Epithelial cell of esophagus (primary cell): ENCODE measurements around the gene VANGL1.

Experiments
- DNase-seq: peaks from one replicate; pipeline ENCODE4 v3.0.0; 2010; ENCODE audit warnings: low read depth
- H3K4me3 ChIP-seq: 2 replicates; pipeline ENCODE4 v1.5.1; 2011; ENCODE audit warnings: mild to moderate bottlenecking, low read length, control low read depth
- CTCF ChIP-seq: IDR thresholded peaks from 2 replicates; pipeline ENCODE4 v1.5.1; 2011; ENCODE audit warnings: low read depth, mild to moderate bottlenecking, low read length, control low read depth, inconsistent platforms; ENCODE audit not compliant: insufficient read depth; ENCODE audit errors: missing control alignments

VANGL1 gene

GRCh38 chr1:115746021-115746690 is 104.4 kb downstream of the VANGL1 start:
- DNase-seq = peak; percentile 80
- TF ChIP-seq CTCF = no peak

More at GRCh38 chr1:115746021-115746690, 104.4 kb downstream of the VANGL1 start:
- H3K4me3 ChIP-seq = no peak overlapping the region
